NCI-H2107 (cell line): ENCODE data around the gene TNN.

Source experiments
- DNase-seq: peaks from one replicate; lab custom pipeline; 2025; lab: John Stamatoyannopoulos, UW

Gene TNN

GRCh38 chr1:175174309-175175102, 106.9 kb downstream of the TNN start:
- no peak for DNase-seq

GRCh38 chr1:175176246-175176645, 108.6 kb downstream of the TNN start:
- no peak for DNase-seq

GRCh38 chr1:175178056-175178455, 110.4 kb downstream of the TNN start:
- DNase-seq: no peak

GRCh38 chr1:175178456-175178855, 110.8 kb downstream of the TNN start:
- DNase-seq: no peak

GRCh38 chr1:175179837-175180590, 112.4 kb downstream of the TNN start:
- DNase-seq: no peak

- DNase-seq: no peak
Observed at GRCh38 chr1:175182201-175182746, 114.6 kb downstream of the TNN start.

- DNase-seq: no peak
Observed at GRCh38 chr1:175183586-175183985, 116.0 kb downstream of the TNN start.

GRCh38 chr1:175185903-175186302, 118.3 kb downstream of the TNN start:
- DNase-seq: no peak

- DNase-seq: no peak
Observed at GRCh38 chr1:175186433-175187160, 119.0 kb downstream of the TNN start.

- DNase-seq: no peak
Observed at GRCh38 chr1:175188936-175189335, 121.3 kb downstream of the TNN start.

- peak; percentile 19 for DNase-seq
Observed at GRCh38 chr1:175191659-175192058, 124.0 kb downstream of the TNN start.

- peak; percentile 15 for DNase-seq
Observed at GRCh38 chr1:175192111-175192629, 124.5 kb downstream of the TNN start.

- DNase-seq: peak; percentile 30
Observed at GRCh38 chr1:175192630-175193526, 125.2 kb downstream of the TNN start, which contains the start of gene KIAA0040. KIAA0040 (minus strand) TSS chr1:175192776; CDS start chr1:175161013, 31,763 bp downstream.

GRCh38 chr1:175193527-175193910, 125.9 kb downstream of the TNN start:
- no peak for DNase-seq

- no peak for DNase-seq
Observed at GRCh38 chr1:175195281-175195680, 127.6 kb downstream of the TNN start.

GRCh38 chr1:175195798-175196197, 128.2 kb downstream of the TNN start:
- no peak for DNase-seq

GRCh38 chr1:175197531-175197930, 129.9 kb downstream of the TNN start:
- no peak for DNase-seq
